Esophagus (tissue), 2 donors: ENCODE data around the gene CABP1. TPM values are rescaled to one million over a fixed set of nuclear protein-coding genes. Genes with fewer than 3 reads are reported as not detected.

ENCODE experiments used
- H3K27ac ChIP-seq, 2 donors: one replicate each; pipeline ENCODE4 v1.5.1; 2013; ENCODE audit warnings: low read depth in 2 of 2, mild to moderate bottlenecking in 2 of 2, inconsistent platforms in 1 of 2, low read length in 1 of 2, moderate library complexity in 1 of 2
- H3K27me3 ChIP-seq, 2 donors: one replicate each; pipeline ENCODE4 v1.6.1; 2013; ENCODE audit warnings: low read length in 2 of 2, control low read depth in 1 of 2, mild to moderate bottlenecking in 1 of 2; ENCODE audit not compliant: insufficient read depth in 2 of 2, control insufficient read depth in 1 of 2
- H3K36me3 ChIP-seq, 2 donors: one replicate each; pipeline ENCODE4 v1.6.1; 2013; ENCODE audit warnings: low read length in 1 of 2; ENCODE audit not compliant: control insufficient read depth in 2 of 2, insufficient read depth in 2 of 2
- H3K4me1 ChIP-seq, 2 donors: one replicate each; pipeline ENCODE4 v1.6.1; 2013; ENCODE audit warnings: low read length in 1 of 2; ENCODE audit not compliant: control insufficient read depth in 2 of 2, insufficient read depth in 2 of 2
- H3K4me3 ChIP-seq, 2 donors: one replicate each; pipeline ENCODE4 v1.5.1; 2013; ENCODE audit warnings: low read length in 2 of 2, mild to moderate bottlenecking in 2 of 2, low read depth in 1 of 2, moderate library complexity in 1 of 2
- H3K9me3 ChIP-seq, 2 donors: one replicate each; pipeline ENCODE4 v1.6.1; 2013; ENCODE audit warnings: mild to moderate bottlenecking in 2 of 2, low read depth in 1 of 2, low read length in 1 of 2, moderate library complexity in 1 of 2; ENCODE audit not compliant: control insufficient read depth in 2 of 2, insufficient read depth in 1 of 2
- WGBS, 2 donors: extraction: QIAGEN DNeasy Blood & Tissue Kit; methylation state at CpG; one replicate each; pipeline ENCODE4 v1.1.7; 2013; 5-methylcytosine and 5-hydroxymethylcytosine counted together
- polyA plus RNA-seq, 2 donors: library from polyadenylated mRNA; stranded (reverse); fragments of 200-250 nt; gene quantifications; one replicate each; pipeline ENCODE4 v1.2.3, GENCODE V29; 2013
- donor health status: healthy with polysubstance abuse.
- donor health status: Bipolar disorder and iron deficiency.

The CABP1 gene
- polyA plus RNA-seq, 2 donors, result 0.48 to 1.1 TPM

DNA sequence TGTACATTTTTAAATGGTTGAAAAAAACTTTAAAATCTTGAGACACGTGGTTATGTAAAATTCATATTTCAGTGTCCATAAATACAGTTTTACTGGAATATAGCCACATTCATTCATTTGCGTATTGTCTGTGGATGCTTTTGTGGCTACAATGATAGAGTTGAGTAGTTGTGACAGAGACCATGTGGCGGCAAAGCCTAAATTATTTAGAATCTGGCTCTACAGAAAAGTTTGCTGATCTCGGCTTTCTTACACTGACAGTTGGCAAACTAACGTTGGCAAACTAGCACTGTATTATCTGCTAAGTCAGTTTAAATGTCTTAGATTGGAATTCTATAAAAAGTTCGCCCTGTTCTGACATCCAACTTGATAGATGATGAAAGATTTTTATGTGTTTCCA is 72.2 kb downstream of the CABP1 start:
- H3K4me3 ChIP-seq, result no peak overlapping the region
- H3K4me1 ChIP-seq, result peaks cover 0 to 7% of the 10 kb centered on the region in 2 donors
- 68 to 69% methylated on average over 6 of the region's 6 CpGs for WGBS, 2 donors
- H3K27ac ChIP-seq, result no peak overlapping the region
- H3K27me3 ChIP-seq, result no peaks in the 10 kb centered on the region
- peaks cover 5 to 13% of the 10 kb centered on the region in 2 donors for H3K36me3 ChIP-seq
- H3K9me3 ChIP-seq, result no peaks in the 10 kb centered on the region

DNA sequence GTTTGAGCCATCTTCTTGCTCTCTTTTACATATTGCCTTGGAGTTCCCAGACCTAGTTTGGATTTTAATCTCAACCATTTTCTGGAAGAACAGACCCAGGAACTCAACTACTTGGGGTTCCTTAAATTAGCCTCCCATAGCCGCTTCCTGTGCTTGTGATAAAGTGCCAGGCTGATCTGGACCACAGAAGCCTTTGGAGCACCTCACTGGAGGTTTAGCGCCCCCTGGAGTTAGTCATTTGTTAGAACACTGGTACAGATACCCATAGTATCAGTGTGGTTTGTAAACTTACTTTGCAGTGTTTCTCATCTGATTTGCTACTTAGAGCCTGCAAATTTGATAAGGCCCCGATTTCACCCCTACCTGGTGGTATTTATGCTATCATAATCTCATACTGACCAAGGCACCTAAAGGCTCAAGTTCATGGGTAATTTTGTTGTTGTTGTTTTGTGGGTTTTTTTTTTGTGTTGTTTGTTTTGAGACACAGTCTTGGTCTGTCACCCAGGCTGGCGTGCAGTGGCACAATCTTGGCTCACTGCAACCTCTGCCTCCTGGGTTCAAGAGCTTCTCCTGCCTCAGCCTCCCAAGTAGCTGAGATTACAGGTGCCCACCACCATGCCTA is 73.5 kb downstream of the CABP1 start:
- H3K4me3 ChIP-seq, result no peak overlapping the region
- peaks cover 8 to 18% of the 10 kb centered on the region in 2 donors for H3K36me3 ChIP-seq
- H3K27ac ChIP-seq, result no peak overlapping the region
- H3K4me1 ChIP-seq, result peaks cover 0 to 7% of the 10 kb centered on the region in 2 donors
- 22% methylated on average over 4 of the region's 4 CpGs for WGBS, 2 donors
- H3K9me3 ChIP-seq, result no peaks in the 10 kb centered on the region
- no peaks in the 10 kb centered on the region for H3K27me3 ChIP-seq

Other genes with a start within 250 kb of the CABP1 start
- gene COX6A1, start 202.5 kb upstream of the CABP1 start, polyA plus RNA-seq, result 1,000 to 10,000 TPM; 1,054 to 1,119 TPM
- 10 to 100 TPM; 19.2 to 28.0 TPM for gene TRIAP1, start 194.2 kb upstream of the CABP1 start, polyA plus RNA-seq
- gene GATC, start 194.2 kb upstream of the CABP1 start, polyA plus RNA-seq, result 1 to 10 TPM; 6.3 to 6.8 TPM
- 100 to 1,000 TPM; 119 to 133 TPM for gene SRSF9, start 170.9 kb upstream of the CABP1 start, polyA plus RNA-seq
- gene DYNLL1, start 144.5 kb upstream of the CABP1 start, polyA plus RNA-seq, result 1,000 to 10,000 TPM; 1,023 to 1,071 TPM
- 10 to 100 TPM; 18.6 to 19.5 TPM for gene COQ5, start 111.5 kb upstream of the CABP1 start, polyA plus RNA-seq
- gene RNF10, start 106.3 kb upstream of the CABP1 start, polyA plus RNA-seq, result 100 to 1,000 TPM; 110 to 288 TPM
- gene POP5, start 59.2 kb upstream of the CABP1 start, polyA plus RNA-seq, result 10 to 100 TPM; 35.8 to 38.8 TPM
- 10 to 100 TPM; 14.0 to 15.7 TPM for gene MLEC, start 46.5 kb downstream of the CABP1 start, polyA plus RNA-seq
- gene UNC119B, start 69.8 kb downstream of the CABP1 start, polyA plus RNA-seq, result 1 to 10 TPM; 4.9 to 9.1 TPM
- gene ACADS, start 85.2 kb downstream of the CABP1 start, polyA plus RNA-seq, result 10 to 100 TPM; 13.7 to 14.9 TPM